Immature natural killer cell (primary cell): ENCODE results near the gene FAM237A. TPM values are rescaled to one million over a fixed set of nuclear protein-coding genes. Genes with fewer than 3 reads are reported as not detected.

ENCODE experiments used
- polyA plus RNA-seq, 3 donors: library from polyadenylated mRNA; unstranded; fragments of 300-500 nt; fragmentation: Illumina TruSeq; gene quantifications; one replicate each; pipeline ENCODE4 v1.2.3, GENCODE V29; 2021

The FAM237A gene
- polyA plus RNA-seq, 3 donors from 2014 or later: not detected

Other genes starting within 250 kb of the FAM237A start
- not detected for gene ADAM23, start 199.0 kb upstream of the FAM237A start, polyA plus RNA-seq
- gene DYTN, start 75.9 kb downstream of the FAM237A start, polyA plus RNA-seq: not detected
- not detected for gene MDH1B, start 122.8 kb downstream of the FAM237A start, polyA plus RNA-seq
- 10 to 100 TPM; 14.2 to 19.4 (median 18.5) TPM for gene FASTKD2, start 123.1 kb downstream of the FAM237A start, polyA plus RNA-seq